Activated CD4-positive, alpha-beta T cell treated with anti-CD3 and anti-CD28 coated beads for 36 hours (primary cell): ENCODE measurements around the gene PPM1L. TPM values are rescaled to one million over a fixed set of nuclear protein-coding genes. Genes with fewer than 3 reads are reported as not detected.

ENCODE experiments used
- ATAC-seq: fragments of 200-7000 bp; cut with Tn5 transposase; one replicate; pipeline ENCODE4 v1.10.0; 2021; ENCODE audit warnings: mild to moderate bottlenecking, moderate library complexity
- CTCF ChIA-PET: fragments of 350-600 bp; sonication (Branson Sonifier 250); formaldehyde crosslinking; loops from one replicate; lab custom pipeline; 2021; ENCODE audit warnings: antibody characterized with exemption; lab: Charles Lee
- POLR2A ChIA-PET: fragments of 350-600 bp; sonication (Branson Sonifier 250); formaldehyde crosslinking; loops from one replicate; lab custom pipeline; 2021; ENCODE audit warnings: antibody characterized with exemption, inconsistent platforms; lab: Charles Lee
- DNase-seq: peaks from one replicate; pipeline ENCODE4 v3.0.0-alpha.2; 2020
- H3K27ac Mint-ChIP-seq: one replicate; pipeline ENCODE4 v1.8.0; 2021; ENCODE audit warnings: mixed read lengths
- H3K27me3 Mint-ChIP-seq: one replicate; pipeline ENCODE4 v1.8.0; 2021; ENCODE audit warnings: mixed read lengths
- H3K36me3 Mint-ChIP-seq: one replicate; pipeline ENCODE4 v1.8.0; 2021; ENCODE audit warnings: low read depth, mixed read lengths
- H3K4me1 Mint-ChIP-seq: one replicate; pipeline ENCODE4 v1.8.0; 2021; ENCODE audit warnings: mixed read lengths
- H3K4me3 Mint-ChIP-seq: one replicate; pipeline ENCODE4 v1.8.0; 2021; ENCODE audit warnings: mild to moderate bottlenecking, moderate library complexity, mixed read lengths
- H3K9me3 Mint-ChIP-seq: one replicate; pipeline ENCODE4 v1.8.0; 2021; ENCODE audit warnings: low read depth, mixed read lengths
- intact Hi-C, 2 experiments: fragments of 100-400 bp; cut with DNase I in 1 of 2; cut with micrococcal nuclease in 1 of 2; formaldehyde crosslinking; loops; one replicate each; pipeline versions ENCODE4 v1.14.2 to v1.15.1; 2022 to 2024; cut with DNase I, micrococcal nuclease
- total RNA-seq, 2 experiments: library from RNA; stranded (reverse); gene quantifications; one replicate each; pipeline ENCODE4 v1.2.3, GENCODE V29; 2021

The PPM1L gene
- total RNA-seq, 2 experiments from 2014 or later = 1.8 to 2.4 TPM

- Mint-ChIP-seq H3K9me3 (no peaks in the 10 kb centered on the region), H3K36me3 (no peaks in the 10 kb centered on the region), H3K27ac (no peak overlapping the region), H3K27me3 (peaks cover 2% of the 10 kb centered on the region), H3K4me3 (no peak overlapping the region), H3K4me1 (peaks cover 16% of the 10 kb centered on the region)
- intact Hi-C loops = no loop called here
- ChIA-PET CTCF (no interaction called here), POLR2A (no interaction called here)
- DNase-seq (no peak), ATAC-seq (no peak)
Observed at GRCh38 chr3:161073181-161073580, 317.1 kb downstream of the PPM1L start.

GRCh38 chr3:161081633-161082032 is 325.6 kb downstream of the PPM1L start:
- DNase-seq = no peak
- no peaks in the 10 kb centered on the region for H3K9me3 Mint-ChIP-seq
- intact Hi-C loops = no loop called here
- H3K36me3 Mint-ChIP-seq = no peaks in the 10 kb centered on the region
- H3K27me3 Mint-ChIP-seq = no peaks in the 10 kb centered on the region
- ChIA-PET POLR2A (no interaction called here), CTCF (no interaction called here)
- no peak overlapping the region for H3K4me3 Mint-ChIP-seq
- no peak overlapping the region for H3K27ac Mint-ChIP-seq
- H3K4me1 Mint-ChIP-seq = peaks cover 10% of the 10 kb centered on the region
- ATAC-seq = peak; percentile 63

- ChIA-PET CTCF (no interaction called here), POLR2A (no interaction called here)
- Mint-ChIP-seq H3K36me3 (no peaks in the 10 kb centered on the region), H3K27ac (no peak overlapping the region), H3K4me3 (no peak overlapping the region), H3K27me3 (no peaks in the 10 kb centered on the region), H3K9me3 (no peaks in the 10 kb centered on the region), H3K4me1 (peaks cover 10% of the 10 kb centered on the region)
- ATAC-seq (no peak), DNase-seq (no peak)
- intact Hi-C loops = no loop called here
Observed at GRCh38 chr3:161082063-161082462, 326.0 kb downstream of the PPM1L start.

GRCh38 chr3:161083131-161083530 is 327.1 kb downstream of the PPM1L start:
- POLR2A ChIA-PET = no interaction called here

GRCh38 chr3:161084277-161084676 is 328.2 kb downstream of the PPM1L start:
- Mint-ChIP-seq H3K4me1 (peaks cover 5% of the 10 kb centered on the region), H3K27ac (no peak overlapping the region), H3K27me3 (no peaks in the 10 kb centered on the region), H3K9me3 (no peaks in the 10 kb centered on the region), H3K4me3 (no peak overlapping the region), H3K36me3 (no peaks in the 10 kb centered on the region)
- ChIA-PET CTCF (no interaction called here), POLR2A (no interaction called here)
- intact Hi-C loops = no loop called here
- ATAC-seq (no peak), DNase-seq (no peak)

More at GRCh38 chr3:161083131-161083530, 327.1 kb downstream of the PPM1L start:
- H3K4me3 Mint-ChIP-seq = no peak overlapping the region
- no peaks in the 10 kb centered on the region for H3K9me3 Mint-ChIP-seq
- intact Hi-C loops = no loop called here
- H3K27me3 Mint-ChIP-seq = no peaks in the 10 kb centered on the region
- DNase-seq (no peak), ATAC-seq (no peak)
- CTCF ChIA-PET = no interaction called here
- no peak overlapping the region for H3K27ac Mint-ChIP-seq
- H3K36me3 Mint-ChIP-seq = no peaks in the 10 kb centered on the region
- peaks cover 5% of the 10 kb centered on the region for H3K4me1 Mint-ChIP-seq

GRCh38 chr3:161093895-161094294 is 337.9 kb downstream of the PPM1L start:
- Mint-ChIP-seq H3K27ac (no peak overlapping the region), H3K27me3 (no peaks in the 10 kb centered on the region), H3K4me1 (no peaks in the 10 kb centered on the region), H3K4me3 (no peak overlapping the region), H3K36me3 (no peaks in the 10 kb centered on the region), H3K9me3 (no peaks in the 10 kb centered on the region)
- POLR2A ChIA-PET = no interaction called here
- intact Hi-C loops = no loop called here
- ATAC-seq (no peak), DNase-seq (no peak)
- CTCF ChIA-PET = interaction anchor here (0.9 kb wide), 1 partner anchor 22 kb away, joined by 3 read pairs; no protein-coding TSS in a partner anchor

GRCh38 chr3:161096771-161097367 is 340.8 kb downstream of the PPM1L start:
- no peak for ATAC-seq
- ChIA-PET CTCF (interaction anchor here (0.5 to 1.1 kb wide), 4 partner anchors 10 to 462 kb away, joined by 3 read pairs; no protein-coding TSS in a partner anchor), POLR2A (no interaction called here)
- Mint-ChIP-seq H3K36me3 (no peaks in the 10 kb centered on the region), H3K27me3 (no peaks in the 10 kb centered on the region), H3K4me3 (no peak overlapping the region), H3K27ac (no peak overlapping the region), H3K4me1 (no peaks in the 10 kb centered on the region), H3K9me3 (no peaks in the 10 kb centered on the region)
- intact Hi-C loops = loop anchor here (1.0 to 5.0 kb wide), 4 partner anchors 178 to 328 kb away; no protein-coding TSS in a partner anchor
- DNase-seq = peak; percentile 36

- Mint-ChIP-seq H3K27ac (no peak overlapping the region), H3K36me3 (no peaks in the 10 kb centered on the region), H3K4me3 (no peak overlapping the region), H3K9me3 (no peaks in the 10 kb centered on the region), H3K27me3 (peaks cover 14% of the 10 kb centered on the region), H3K4me1 (peaks cover 7% of the 10 kb centered on the region)
- intact Hi-C loops = loop anchor here in 1 of 2 experiments (10.0 kb wide), 1 partner anchor 174 kb away; no protein-coding TSS in a partner anchor
- DNase-seq (no peak), ATAC-seq (no peak)
- ChIA-PET POLR2A (no interaction called here), CTCF (no interaction called here)
Observed at GRCh38 chr3:161100994-161101393, 345.0 kb downstream of the PPM1L start.

- POLR2A ChIA-PET = no interaction called here
Observed at GRCh38 chr3:161101609-161102008, 345.6 kb downstream of the PPM1L start.

GRCh38 chr3:161103776-161104385 is 347.9 kb downstream of the PPM1L start:
- POLR2A ChIA-PET = no interaction called here
- CTCF ChIA-PET = interaction anchor here (0.6 kb wide), 1 partner anchor 678 kb away, joined by 4 read pairs; no protein-coding TSS in a partner anchor
- peak overlapping the region; percentile 42 for H3K4me3 Mint-ChIP-seq

More at GRCh38 chr3:161101609-161102008, 345.6 kb downstream of the PPM1L start:
- H3K36me3 Mint-ChIP-seq = no peaks in the 10 kb centered on the region
- H3K27ac Mint-ChIP-seq = no peak overlapping the region
- no peak for ATAC-seq
- no peak for DNase-seq
- H3K4me1 Mint-ChIP-seq = peaks cover 7% of the 10 kb centered on the region
- peaks cover 14% of the 10 kb centered on the region for H3K27me3 Mint-ChIP-seq
- no peaks in the 10 kb centered on the region for H3K9me3 Mint-ChIP-seq
- intact Hi-C loops = loop anchor here in 1 of 2 experiments (10.0 kb wide), 1 partner anchor 173 kb away; no protein-coding TSS in a partner anchor
- CTCF ChIA-PET = no interaction called here
- H3K4me3 Mint-ChIP-seq = no peak overlapping the region

GRCh38 chr3:161104561-161105551 is 348.8 kb downstream of the PPM1L start, which contains the start of gene B3GALNT1:
Gene B3GALNT1 (minus strand): TSS chr3:161105349. CDS start chr3:161086754, 18,595 bp downstream.
- POLR2A ChIA-PET = no interaction called here
- CTCF ChIA-PET = interaction anchor here (0.7 to 1.4 kb wide), 2 partner anchors 108 to 657 kb away, joined by 3 read pairs; no protein-coding TSS in a partner anchor
- Mint-ChIP-seq H3K27me3 (peaks cover 24% of the 10 kb centered on the region), H3K4me3 (peak within 1 kb of the TSS; percentile 54), H3K27ac (peak within 1 kb of the TSS; percentile 28), H3K9me3 (no peaks in the 10 kb centered on the region), H3K36me3 (no peaks in the 10 kb centered on the region), H3K4me1 (peaks cover 7% of the 10 kb centered on the region)
- peak; percentile 45 for DNase-seq
- ATAC-seq = peak; percentile 82
- intact Hi-C loops = loop anchor here in 1 of 2 experiments (10.0 kb wide), 1 partner anchor 170 kb away; no protein-coding TSS in a partner anchor

More at GRCh38 chr3:161103776-161104385, 347.9 kb downstream of the PPM1L start:
- Mint-ChIP-seq H3K36me3 (no peaks in the 10 kb centered on the region), H3K4me1 (peaks cover 7% of the 10 kb centered on the region), H3K27me3 (peaks cover 24% of the 10 kb centered on the region), H3K9me3 (no peaks in the 10 kb centered on the region), H3K27ac (no peak overlapping the region)
- DNase-seq (no peak), ATAC-seq (no peak)
- intact Hi-C loops = loop anchor here in 1 of 2 experiments (10.0 kb wide), 1 partner anchor 171 kb away; no protein-coding TSS in a partner anchor
